Inflammatory macrophage (primary cell): ENCODE data around the gene ZFP1.

ENCODE experiments used
- DNase-seq, 2 donors: peaks; one replicate each; pipeline ENCODE4 v3.0.0-alpha.2; 2020 to 2022

The ZFP1 gene

GRCh38 chr16:75113541-75114121 lies 34.7 kb upstream of the ZFP1 start:
- no peak for DNase-seq

DNA sequence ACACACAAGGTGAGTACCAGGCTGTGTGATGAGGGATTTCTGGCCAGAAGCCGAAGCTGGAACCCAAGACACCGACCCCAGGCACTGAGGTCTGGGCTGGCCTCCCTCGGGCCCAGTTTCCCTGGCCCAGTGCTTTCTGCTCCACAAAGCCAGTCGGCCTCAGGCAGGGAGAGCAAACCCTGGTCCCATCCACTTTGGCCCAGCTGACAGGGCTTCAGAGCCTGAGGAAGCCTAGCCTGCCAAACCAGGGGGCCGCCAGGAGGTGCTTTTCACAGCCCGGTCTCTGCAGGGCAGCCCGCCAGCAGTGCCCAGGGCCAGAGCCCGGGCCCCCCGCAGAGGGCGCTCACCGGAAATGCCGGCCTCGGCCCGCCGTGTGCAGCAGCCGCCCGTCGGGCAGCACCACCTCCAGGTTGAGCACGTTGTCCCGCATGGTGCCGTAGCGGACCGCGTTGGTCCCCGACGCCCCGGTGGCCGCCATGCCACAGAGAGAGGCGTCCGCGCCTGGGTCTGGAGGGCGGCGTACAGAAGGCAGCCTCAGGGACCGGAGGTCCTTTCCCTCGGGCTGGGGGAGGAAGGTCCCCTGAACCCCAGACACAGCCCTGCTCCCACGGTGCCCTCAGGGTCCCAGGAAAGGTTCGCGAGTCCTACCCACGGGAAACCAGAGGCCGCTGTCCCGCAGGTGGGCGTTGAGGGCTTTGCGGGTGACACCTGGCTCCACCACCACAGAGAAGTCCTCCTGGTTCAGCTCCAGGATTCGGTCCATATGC lies 34.0 kb upstream of the ZFP1 start:
- no peak for DNase-seq

DNA sequence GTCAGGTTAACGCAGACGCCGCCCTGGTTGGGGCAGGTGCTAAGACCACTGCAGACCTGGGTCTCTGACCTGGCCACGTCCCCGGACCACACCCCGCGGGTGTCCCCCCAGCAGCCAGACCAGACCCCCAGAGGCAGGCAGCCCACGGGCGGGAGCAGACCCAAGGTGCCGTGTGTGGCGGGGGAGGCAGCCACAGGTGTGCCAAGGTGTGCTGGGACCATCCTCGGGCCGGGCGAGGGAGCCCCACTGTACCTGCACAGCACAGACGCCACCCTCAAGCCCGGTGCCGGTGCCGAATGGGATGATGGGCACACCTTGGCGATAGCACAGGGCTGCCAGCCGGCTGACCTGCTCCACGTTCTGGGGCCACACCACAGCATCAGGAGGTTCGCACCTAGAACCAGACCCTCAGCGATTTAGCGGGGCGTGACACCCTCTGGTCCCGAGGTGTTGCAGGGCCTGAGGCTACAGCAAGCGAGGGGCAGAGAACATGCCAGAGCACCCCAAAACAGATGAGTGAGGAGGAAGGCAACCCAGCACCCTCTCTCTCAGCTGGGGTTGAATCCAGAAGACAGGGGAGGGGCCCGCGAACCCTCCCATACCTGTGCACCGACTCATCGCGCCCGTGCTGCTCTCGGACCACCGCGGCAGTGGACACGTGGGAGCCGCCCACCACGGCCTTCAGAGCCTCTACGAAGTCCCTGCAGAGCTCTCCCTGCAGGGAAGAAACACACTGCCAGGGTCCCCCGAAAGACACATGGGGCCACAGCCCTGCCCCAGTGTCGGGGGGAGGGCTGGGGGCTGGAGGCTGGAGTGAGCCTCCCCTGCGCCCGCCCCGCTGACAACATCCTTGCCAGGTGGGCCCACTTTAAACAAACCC lies 33.1 kb upstream of the ZFP1 start:
- no peak for DNase-seq

DNA sequence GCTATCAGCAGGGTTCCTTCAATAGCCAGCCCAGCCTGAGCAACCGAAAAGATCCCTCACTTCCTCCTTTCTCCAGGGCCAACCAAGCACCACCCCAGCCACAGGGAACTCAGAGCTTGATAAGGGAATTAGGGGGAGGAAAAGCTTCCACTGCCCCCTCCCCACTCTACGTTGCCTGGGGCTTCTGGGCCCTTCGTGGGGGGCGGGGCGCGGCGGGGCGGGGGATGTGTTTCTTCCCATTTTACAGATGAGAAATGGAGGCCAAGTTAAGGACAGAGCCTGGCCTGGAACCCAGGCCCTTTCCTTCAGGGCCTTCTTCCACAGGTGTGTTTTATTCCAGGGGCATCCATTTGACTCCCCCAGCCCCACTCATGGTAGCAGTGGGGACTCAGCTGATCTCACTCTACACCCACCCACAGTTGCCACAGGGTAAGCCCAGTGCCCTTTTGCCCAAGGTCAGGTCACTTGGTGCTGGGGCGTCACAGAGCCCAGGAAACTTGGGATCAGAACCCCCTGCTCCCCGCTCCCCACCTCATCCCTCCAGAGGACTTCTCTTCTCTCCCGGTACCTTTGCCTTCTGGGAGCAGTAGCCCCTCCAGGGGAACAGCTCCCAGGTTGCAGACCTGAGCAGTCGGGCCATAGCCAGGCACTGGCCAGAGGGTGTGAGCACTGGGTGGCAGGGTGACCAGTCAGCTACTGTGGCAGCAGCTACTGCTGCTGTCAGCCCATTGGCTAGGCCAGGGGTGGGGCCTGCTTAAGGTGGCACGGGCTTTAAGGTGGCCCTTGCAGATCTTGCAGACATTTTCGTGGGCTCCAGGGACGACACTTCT lies 32.0 kb upstream of the ZFP1 start, which contains the start of gene LDHD:
TSS of gene LDHD (minus strand) at position 700 of the 830 bp plus-strand sequence. CDS start at position 640, 60 bp downstream.
- DNase-seq: peak; percentile 55 to 63

- DNase-seq: no peak
Observed at GRCh38 chr16:75116911-75117245, 31.4 kb upstream of the ZFP1 start.

DNA sequence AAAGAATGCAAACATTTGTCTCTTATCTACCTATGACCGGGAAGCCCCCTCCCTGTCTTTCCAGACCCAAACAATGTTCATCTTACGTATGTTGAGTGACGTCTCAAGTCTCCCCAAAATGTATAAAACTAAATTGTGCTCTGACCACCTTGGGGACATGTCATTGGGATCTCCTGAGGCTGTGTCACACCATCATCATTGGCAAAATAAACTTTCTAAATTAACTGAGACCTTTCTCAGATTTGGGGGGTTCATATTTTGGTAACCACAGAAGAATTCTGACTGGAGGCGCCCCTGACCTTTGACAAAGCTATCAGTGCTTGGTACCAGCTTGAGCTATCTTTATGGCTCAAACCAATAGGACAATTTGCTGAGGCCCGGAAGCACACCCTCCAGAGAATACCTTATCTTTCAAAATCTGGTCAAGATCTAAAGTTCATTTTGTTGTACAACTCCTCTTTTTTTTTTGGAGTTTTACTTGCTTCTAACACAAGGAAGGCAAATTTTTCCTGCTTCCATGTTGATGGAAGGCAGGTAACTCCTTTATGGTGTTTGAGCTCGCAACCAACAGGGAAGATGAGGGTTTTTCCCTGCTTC lies 29.3 kb upstream of the ZFP1 start:
- DNase-seq: no peak

DNA sequence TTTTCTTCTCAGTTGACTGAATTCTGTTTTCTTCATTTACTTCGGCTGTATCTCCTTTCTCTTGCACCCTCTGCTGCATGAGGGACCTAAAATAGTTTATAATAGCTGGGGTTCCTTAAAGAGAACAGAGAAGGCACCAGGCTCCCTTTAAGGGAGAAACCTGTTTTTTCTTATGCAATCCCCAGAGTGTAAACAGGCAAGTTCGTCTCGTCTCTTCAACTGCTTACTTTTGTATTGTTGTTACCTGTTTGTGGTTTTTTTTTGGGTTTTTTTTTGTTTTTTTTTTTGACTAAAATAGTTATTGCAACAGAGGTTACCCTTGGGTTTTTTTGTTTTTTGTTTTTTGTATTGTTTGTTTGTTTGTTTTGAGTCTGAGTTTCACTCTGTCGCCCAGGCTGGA lies 28.1 kb upstream of the ZFP1 start:
- DNase-seq: no peak

DNA sequence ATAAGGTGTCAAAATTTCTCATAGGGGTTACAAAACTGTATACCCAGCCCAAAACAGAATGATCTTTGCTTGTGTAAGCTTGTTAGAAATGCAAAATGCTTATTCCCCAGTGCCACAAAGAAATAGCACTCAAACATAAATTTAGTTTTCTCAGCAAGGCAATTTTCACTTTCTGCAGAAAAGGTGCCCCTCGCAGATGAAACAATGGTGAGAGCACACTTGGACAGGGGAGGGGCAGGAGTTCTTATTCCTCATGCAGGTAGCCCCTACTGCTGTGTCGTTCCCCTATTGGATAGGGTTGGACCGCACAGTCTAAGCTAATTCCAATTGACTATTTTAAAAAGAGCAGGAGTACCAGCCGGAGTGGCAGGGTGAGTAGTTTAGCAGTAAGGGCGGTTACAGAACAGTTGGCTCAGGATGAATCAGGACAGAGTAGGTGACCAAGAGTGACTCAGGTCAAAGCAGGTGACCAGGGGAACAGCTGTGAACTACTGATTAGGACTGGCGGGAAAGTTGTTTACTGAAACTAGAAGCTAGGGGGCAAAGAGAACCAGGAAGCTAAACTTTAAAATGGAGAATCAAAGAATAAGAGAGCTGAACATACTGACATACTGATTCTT lies 26.3 kb upstream of the ZFP1 start:
- no peak for DNase-seq

- DNase-seq: no peak
Observed at GRCh38 chr16:75122609-75123008, 25.7 kb upstream of the ZFP1 start.

GRCh38 chr16:75127713-75128415 lies 20.5 kb upstream of the ZFP1 start:
- no peak for DNase-seq

- DNase-seq: peak; percentile 29 to 36
Observed at GRCh38 chr16:75129421-75130149, 18.7 kb upstream of the ZFP1 start.

- DNase-seq: peak in 1 of 2 donors; percentile 8
Observed at GRCh38 chr16:75130150-75130771, 18.1 kb upstream of the ZFP1 start.

DNA sequence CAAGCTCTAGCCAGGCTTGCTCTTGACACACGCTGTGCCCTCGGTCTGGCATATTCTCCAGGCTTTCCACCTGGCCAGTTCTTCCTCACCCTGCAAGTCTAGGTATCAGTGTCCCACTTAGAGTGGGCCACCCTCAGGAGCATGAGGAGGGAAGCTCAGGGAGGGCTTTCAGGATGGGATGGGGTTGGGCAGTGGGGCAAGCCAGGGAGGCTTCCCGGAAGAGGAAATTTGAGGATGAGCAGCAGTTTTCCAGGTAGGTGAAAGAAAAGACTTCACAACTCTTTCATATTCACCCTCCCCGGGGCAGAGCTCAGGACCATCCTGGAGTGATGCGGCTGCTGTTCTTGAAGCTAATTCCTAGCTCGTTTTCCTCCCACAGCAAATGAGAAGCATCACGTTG lies 17.2 kb upstream of the ZFP1 start:
- DNase-seq: no peak

DNA sequence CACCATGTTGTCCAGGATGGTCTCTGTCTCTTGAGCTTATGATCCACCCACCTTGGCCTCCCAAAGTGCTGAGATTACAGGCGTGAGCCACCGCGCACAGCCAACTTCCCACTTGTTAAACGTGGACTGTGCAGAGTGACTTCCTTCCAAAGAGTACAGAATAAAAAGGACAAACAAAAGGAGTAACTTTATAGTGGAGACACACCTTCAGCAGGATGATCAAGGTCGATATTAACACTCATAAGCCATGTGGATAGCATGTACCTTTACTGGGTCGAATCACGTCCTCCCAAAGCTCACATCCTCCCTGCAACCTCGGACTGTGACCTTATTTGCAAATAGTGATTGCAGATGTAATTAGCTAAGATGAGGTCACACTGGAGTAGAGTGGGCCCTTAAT lies 10.1 kb upstream of the ZFP1 start:
- no peak for DNase-seq

- peak in 1 of 2 donors; percentile 8 for DNase-seq
Observed at GRCh38 chr16:75138636-75139035, 9.7 kb upstream of the ZFP1 start.

DNA sequence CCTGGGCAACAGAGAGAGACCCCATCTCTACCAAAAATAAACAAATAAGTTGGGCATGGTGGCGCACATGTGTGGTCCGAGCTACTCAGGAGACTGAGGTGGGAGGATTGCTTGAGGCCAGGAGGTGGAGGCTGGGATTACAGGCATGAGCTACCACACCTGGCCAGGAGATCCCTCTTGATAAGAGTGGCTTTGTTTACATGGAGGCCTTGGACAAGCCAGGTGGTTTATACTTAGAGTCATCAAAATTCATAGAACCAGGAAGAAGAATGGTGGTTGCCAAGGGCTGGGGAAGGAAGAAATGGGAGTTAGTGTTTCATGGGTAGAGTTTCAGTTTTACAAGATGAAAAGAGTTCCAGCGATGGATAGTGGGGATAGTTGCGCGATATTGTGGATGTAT lies 8.8 kb upstream of the ZFP1 start:
- no peak for DNase-seq

DNA sequence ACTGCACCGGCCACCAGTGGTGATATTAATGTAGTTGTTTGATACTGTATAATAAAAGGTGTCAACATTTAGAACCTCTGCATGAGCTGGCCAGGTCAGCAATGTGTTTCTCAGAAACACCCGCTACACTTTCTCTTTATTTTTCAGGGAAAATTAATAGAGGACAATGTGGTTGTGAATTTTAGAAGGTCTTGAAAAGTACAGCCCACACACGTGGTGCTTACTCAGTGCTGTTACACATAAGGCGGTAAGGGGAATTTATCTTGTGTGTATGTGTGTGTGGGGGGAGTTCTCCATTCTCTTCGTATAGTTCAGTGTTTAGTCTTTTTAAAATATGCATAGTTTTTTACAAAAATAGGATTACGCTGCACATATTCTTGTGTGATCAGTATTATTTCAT lies 4.4 kb upstream of the ZFP1 start:
- peak; percentile 25 to 75 for DNase-seq

DNA sequence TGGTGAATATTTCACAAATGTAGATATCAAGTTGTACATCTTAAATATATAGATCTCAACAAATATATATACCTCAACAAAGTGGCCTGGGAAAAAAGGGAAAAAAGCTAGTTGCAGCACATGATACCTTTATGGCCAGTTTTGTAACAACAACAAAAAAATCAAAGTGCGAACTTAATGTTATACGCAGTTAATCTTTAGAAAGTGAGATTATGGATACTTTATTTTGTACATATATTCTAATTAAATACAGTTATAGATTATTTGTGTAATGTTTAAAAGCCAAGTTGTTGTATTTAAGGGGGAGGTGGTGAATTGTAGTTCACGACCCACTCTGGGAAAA lies 385 bp upstream of the ZFP1 start:
- DNase-seq: no peak

DNA sequence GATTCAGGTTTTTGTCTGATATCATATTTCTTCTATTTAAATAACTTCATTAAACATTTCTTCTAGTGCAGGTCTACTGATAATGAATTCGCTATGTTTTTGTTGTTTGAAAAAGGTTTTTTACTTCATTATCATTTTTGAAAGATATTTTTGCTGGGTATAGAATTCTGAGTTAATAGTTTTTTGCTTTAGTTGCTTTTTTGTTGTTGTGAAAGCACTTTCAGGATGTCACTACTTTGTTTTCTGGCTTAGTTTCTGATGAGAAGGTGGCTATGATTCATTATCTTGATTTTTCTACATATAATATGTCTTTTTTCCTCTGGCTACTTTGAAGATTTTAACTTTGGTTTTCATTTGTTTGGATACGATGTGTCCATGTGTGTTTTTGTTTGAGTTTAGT lies 3.5 kb downstream of the ZFP1 start:
- DNase-seq: no peak

GRCh38 chr16:75152635-75153034 lies 4.3 kb downstream of the ZFP1 start:
- no peak for DNase-seq
